ENCODE data around the gene OR4D2. TPM values are rescaled to one million over a fixed set of nuclear protein-coding genes. Genes with fewer than 3 reads are reported as not detected.

Gene OR4D2
- not detected for total RNA-seq

DNA sequence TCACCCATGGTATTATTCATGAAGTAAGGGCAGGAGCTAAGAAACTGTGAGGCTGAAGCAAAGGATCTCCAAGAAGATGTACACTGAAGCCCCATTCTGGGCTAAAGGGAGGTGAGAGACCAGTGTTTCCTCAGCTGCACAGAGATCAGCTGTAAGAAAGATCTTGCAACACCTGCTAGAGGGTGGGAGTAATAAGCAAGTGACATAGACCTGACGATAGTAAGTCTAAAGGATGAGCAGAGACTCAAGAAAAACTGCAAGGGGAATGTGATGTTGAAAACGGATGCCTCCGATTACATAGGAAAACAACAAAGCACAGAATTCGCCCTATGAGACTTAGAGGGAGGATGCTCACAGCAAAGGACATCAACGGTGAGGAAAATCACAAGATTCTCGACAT lies at the start of gene OR4D2:
TSS of gene OR4D2 (plus strand) at position 301 of the 400 bp plus-strand sequence. CDS start 2,674 bp downstream, outside the sequence.
- DNase-seq (ENCODE audit: extremely low spot score in 2 of 2): no peak
- no peaks in the 10 kb centered on the region for H3K36me3 ChIP-seq
- TF ChIP-seq POLR2AphosphoS5 (IDR thresholded peaks at IDR 0.05; ENCODE audit: insufficient read depth in 1 of 2, low read depth in 1 of 2) (no peak), POLR2A (IDR thresholded peaks at IDR 0.05) (no peak)
- TF ChIP-seq, protein P1, sequence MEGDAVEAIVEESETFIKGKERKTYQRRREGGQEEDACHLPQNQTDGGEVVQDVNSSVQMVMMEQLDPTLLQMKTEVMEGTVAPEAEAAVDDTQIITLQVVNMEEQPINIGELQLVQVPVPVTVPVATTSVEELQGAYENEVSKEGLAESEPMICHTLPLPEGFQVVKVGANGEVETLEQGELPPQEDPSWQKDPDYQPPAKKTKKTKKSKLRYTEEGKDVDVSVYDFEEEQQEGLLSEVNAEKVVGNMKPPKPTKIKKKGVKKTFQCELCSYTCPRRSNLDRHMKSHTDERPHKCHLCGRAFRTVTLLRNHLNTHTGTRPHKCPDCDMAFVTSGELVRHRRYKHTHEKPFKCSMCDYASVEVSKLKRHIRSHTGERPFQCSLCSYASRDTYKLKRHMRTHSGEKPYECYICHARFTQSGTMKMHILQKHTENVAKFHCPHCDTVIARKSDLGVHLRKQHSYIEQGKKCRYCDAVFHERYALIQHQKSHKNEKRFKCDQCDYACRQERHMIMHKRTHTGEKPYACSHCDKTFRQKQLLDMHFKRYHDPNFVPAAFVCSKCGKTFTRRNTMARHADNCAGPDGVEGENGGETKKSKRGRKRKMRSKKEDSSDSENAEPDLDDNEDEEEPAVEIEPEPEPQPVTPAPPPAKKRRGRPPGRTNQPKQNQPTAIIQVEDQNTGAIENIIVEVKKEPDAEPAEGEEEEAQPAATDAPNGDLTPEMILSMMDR (IDR thresholded peaks at IDR 0.05): no peak
- no peaks in the 10 kb centered on the region for H3K4me1 ChIP-seq
- H3K9me3 ChIP-seq: no peaks in the 10 kb centered on the region
- no peak within 1 kb of the TSS for H3K4me3 ChIP-seq
- no peak within 1 kb of the TSS for H3K27ac ChIP-seq
- intact Hi-C loops (cut with DNase I): no loop called here
- H3K27me3 ChIP-seq: no peaks in the 10 kb centered on the region

DNA sequence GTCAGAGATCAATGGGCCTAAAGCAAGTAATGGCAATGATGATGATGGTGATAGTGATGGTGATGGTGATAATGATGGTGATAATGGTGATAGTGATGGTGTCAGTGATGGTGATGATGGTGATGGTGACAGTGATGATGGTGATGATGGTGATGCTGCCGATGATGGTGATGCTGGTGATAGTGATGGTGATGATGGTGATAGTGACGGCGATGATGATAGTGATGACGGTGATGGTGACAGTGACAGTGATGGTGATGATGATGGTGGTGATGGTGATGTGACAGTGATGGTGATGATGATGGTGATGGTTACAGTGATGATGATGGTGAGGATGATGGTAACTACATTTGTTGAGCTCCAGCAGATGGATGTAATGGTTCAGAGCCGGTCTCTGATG lies 49.4 kb upstream of the OR4D2 start:
- no peak for TF ChIP-seq POLR2A (IDR thresholded peaks at IDR 0.05)
- no peak for TF ChIP-seq POLR2AphosphoS5 (IDR thresholded peaks at IDR 0.05; ENCODE audit: insufficient read depth in 1 of 2, low read depth in 1 of 2)
- TF ChIP-seq, protein P1 (IDR thresholded peaks at IDR 0.05): no peak
- H3K36me3 ChIP-seq: no peaks in the 10 kb centered on the region
- no peak overlapping the region for H3K27ac ChIP-seq
- H3K4me1 ChIP-seq: no peaks in the 10 kb centered on the region
- H3K27me3 ChIP-seq: no peaks in the 10 kb centered on the region
- no peak for DNase-seq (ENCODE audit: extremely low spot score in 2 of 2)
- H3K9me3 ChIP-seq: no peaks in the 10 kb centered on the region
- no peak overlapping the region for H3K4me3 ChIP-seq
- intact Hi-C loops (cut with DNase I): loop anchor here (10.0 kb wide), 1 partner anchor 103 kb away; no protein-coding TSS in a partner anchor

DNA sequence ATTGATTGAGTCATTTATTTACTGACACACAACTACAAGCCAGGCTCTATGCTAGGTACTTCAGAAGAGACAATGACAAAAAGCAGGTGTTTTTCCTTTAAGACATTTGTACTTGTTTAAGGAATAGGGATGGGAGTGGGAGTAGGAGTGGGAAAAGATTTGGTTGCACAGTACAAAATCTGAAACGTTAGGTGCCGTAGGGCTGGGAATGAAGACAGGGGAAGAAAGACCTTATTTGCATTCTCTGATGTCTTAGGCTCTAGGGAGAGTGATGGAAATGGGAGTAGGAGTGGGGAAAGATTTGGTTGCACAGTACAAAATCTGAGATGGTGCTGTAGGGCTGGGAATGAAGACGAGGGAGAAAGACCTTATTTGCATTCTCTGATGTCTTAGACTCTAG lies 47.3 kb upstream of the OR4D2 start:
- TF ChIP-seq, protein P1 (IDR thresholded peaks at IDR 0.05): no peak
- TF ChIP-seq POLR2A (IDR thresholded peaks at IDR 0.05) (no peak), POLR2AphosphoS5 (IDR thresholded peaks at IDR 0.05; ENCODE audit: insufficient read depth in 1 of 2, low read depth in 1 of 2) (no peak)
- Histone ChIP-seq H3K27ac (no peak overlapping the region), H3K4me3 (no peak overlapping the region), H3K4me1 (no peaks in the 10 kb centered on the region), H3K36me3 (no peaks in the 10 kb centered on the region), H3K27me3 (no peaks in the 10 kb centered on the region), H3K9me3 (no peaks in the 10 kb centered on the region)
- intact Hi-C loops (cut with DNase I): loop anchor here (10.0 kb wide), 1 partner anchor 105 kb away; no protein-coding TSS in a partner anchor
- DNase-seq (ENCODE audit: extremely low spot score in 2 of 2): no peak

DNA sequence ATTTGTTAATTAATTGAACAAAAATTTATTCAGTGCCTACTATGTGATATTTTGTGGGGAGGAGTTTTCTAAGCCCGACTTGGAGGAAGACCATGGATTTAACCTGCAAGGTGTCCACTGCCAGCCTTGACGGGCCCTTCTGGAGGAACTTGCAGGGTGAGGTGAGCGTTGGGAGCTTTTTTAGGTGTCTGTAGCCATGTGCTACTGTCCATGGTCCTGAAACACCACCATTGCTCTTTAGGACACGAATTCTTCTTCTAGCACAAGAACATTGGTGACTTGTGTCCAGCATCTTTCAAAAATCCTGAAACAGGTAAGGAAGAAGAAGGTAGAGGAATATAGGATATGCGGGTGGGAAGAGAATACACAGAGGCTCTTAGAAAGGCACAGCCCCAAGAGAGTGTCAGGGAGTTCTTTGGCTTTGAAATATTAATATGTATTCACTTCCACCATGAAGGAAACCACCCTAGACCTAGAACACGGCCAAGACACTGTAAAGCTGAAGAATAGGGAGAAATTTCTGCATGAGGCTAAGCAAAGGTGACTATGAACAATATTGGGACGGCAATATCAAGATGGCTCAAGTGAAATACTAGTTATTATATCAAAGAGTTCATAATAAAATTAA lies 46.5 kb upstream of the OR4D2 start:
- TF ChIP-seq POLR2A (IDR thresholded peaks at IDR 0.05) (no peak), POLR2AphosphoS5 (IDR thresholded peaks at IDR 0.05; ENCODE audit: insufficient read depth in 1 of 2, low read depth in 1 of 2) (no peak)
- TF ChIP-seq, protein P1 (IDR thresholded peaks at IDR 0.05): no peak
- H3K9me3 ChIP-seq: no peaks in the 10 kb centered on the region
- H3K27ac ChIP-seq: no peak overlapping the region
- no peak overlapping the region for H3K4me3 ChIP-seq
- H3K36me3 ChIP-seq: no peaks in the 10 kb centered on the region
- DNase-seq (ENCODE audit: extremely low spot score in 2 of 2): no peak
- H3K4me1 ChIP-seq: no peaks in the 10 kb centered on the region
- intact Hi-C loops (cut with DNase I): no loop called here
- no peaks in the 10 kb centered on the region for H3K27me3 ChIP-seq

DNA sequence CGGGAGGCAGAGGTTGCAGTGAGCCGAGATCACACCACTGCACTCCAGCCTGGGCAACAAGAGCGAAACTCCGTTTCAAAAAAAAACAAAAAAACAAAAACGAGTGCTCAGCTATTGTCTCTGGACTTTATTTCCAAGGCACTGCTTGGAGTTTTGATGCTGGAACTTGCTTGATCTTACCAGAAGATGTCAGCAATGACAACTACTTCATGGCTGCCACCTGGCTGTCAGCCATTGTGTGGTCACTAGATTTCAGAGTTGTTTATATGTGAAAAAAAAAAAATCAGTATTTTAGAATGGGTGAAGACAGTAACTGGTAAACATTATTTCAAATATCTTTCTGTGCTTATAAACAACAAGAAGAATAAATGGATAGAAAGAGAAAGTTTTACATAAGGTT lies 44.9 kb upstream of the OR4D2 start:
- Histone ChIP-seq H3K4me3 (no peak overlapping the region), H3K36me3 (no peaks in the 10 kb centered on the region), H3K9me3 (no peaks in the 10 kb centered on the region), H3K27ac (no peak overlapping the region), H3K27me3 (no peaks in the 10 kb centered on the region), H3K4me1 (no peaks in the 10 kb centered on the region)
- intact Hi-C loops (cut with DNase I): no loop called here
- no peak for DNase-seq (ENCODE audit: extremely low spot score in 2 of 2)
- TF ChIP-seq POLR2A (IDR thresholded peaks at IDR 0.05): no peak
- TF ChIP-seq POLR2AphosphoS5 (IDR thresholded peaks at IDR 0.05; ENCODE audit: insufficient read depth in 1 of 2, low read depth in 1 of 2): no peak
- TF ChIP-seq, protein P1 (IDR thresholded peaks at IDR 0.05): no peak

All from vagina (tissue), 2 donors.